GM19324 (cell line): ENCODE measurements around the gene KRT82.

Experiments used
- ATAC-seq: cut with Tn5 transposase; IDR thresholded peaks from one replicate; pipeline ENCODE4 v1.9.1; 2021; ENCODE audit warnings: mild to moderate bottlenecking, moderate library complexity; ENCODE audit not compliant: unreplicated experiment, low FRiP score

KRT82 gene

DNA sequence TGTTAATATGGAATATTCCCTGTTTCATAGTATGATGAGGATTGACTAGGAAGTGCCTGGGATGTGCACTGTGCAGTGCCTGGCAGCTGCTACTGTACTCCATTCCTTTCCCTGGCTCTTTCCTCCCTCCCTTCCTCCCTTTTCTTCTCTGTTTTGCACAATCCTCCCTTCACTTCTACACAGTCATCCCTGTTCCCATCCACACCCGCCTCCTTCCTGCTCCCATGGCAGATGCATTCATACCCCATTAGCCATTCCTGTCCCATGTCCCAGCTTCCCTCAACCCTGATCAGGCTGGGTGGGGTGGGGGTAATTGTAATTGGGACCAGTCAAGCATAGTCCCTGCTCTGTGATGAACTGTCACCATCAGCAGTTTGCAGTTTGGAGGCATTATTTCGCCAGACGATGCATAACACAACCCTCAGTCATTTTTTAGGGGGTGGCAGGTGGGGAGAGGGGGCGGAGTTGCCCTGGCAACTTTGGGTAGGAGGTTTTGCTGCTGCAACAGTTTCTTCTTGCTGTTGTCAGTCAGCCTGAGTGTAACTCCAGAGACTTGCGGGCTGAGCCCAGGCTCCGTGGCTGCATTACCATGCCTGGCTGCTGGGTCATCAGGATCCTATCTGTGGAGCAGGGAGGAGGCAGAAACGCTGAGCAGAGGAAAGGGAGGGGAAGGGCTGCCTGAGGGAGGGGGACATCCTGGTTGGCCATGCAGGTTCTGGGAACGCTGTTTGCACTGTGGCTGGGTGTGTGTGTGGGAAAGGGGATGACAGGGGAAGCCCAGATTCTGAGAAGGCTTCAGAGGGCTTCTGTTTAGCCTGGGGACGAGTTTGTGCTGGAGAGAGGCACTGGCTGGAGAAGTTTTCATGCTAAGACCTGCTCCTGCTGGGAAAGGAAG lies 16.6 kb downstream of the KRT82 start:
- ATAC-seq = no peak

DNA sequence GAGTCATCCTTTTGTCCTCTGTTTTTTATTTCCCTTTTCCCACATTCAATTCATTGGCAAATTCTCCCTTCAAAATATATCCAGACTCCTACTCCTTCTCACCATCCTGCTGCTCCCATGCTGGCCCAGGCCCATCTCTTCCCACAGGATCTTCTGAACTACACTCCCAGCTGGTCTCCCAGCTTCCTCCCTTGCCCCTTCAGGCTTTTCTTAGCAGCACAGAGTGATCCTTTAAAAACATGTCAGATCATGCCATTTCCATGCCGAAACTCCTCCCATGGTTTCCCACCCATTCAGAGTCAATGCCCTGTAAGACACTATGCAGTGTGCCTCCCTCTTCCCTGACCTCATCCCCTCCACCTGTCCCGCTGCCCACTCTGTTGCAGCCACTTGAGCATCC lies 18.3 kb downstream of the KRT82 start:
- ATAC-seq = no peak

- ATAC-seq = no peak
Measured at GRCh38 chr12:52385226-52385702, 20.9 kb downstream of the KRT82 start, which contains the start of gene KRT84. TSS of gene KRT84 (minus strand) at chr12:52385652. CDS start at chr12:52385585, 67 bp downstream.

GRCh38 chr12:52383331-52383730 lies 22.8 kb downstream of the KRT82 start:
- ATAC-seq = no peak

DNA sequence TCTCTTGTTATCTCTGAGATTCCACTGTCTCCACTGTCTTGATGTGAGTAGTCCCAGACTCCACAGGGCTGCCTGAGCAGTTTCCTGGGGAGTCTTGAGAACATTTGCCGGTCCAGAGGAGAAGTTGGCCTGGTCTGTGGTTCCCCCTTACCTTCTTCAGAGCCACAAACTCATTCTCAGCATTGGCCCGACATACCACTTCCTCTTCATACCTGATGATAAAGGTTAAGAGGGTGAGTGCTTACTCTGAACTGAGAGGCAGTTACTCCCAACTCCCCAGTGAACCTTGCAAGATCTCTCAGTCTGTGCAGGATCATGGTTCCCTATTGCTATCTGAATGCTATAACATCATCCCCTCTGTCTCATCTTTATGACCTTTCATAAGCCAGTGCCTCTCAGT lies 23.3 kb downstream of the KRT82 start:
- no peak for ATAC-seq

DNA sequence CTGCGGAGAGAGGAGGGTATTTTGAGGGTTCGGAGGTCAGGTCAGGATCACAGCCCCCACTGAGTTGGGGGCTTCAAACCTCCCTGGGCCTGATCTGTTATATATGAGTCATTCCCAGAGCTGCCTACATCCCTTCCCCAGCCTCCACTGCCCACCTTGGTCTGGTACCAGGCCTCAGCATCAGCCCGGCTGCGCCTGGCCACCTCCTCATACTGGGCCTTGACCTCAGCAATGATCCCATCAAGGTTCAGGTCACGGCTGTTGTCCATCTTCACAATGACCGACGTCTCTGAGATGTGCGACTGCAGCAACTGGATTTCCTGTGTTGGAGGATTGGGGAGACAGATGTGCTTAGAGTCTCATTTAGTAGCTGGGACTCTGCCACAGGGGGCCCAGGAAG lies 24.9 kb downstream of the KRT82 start:
- no peak for ATAC-seq

DNA sequence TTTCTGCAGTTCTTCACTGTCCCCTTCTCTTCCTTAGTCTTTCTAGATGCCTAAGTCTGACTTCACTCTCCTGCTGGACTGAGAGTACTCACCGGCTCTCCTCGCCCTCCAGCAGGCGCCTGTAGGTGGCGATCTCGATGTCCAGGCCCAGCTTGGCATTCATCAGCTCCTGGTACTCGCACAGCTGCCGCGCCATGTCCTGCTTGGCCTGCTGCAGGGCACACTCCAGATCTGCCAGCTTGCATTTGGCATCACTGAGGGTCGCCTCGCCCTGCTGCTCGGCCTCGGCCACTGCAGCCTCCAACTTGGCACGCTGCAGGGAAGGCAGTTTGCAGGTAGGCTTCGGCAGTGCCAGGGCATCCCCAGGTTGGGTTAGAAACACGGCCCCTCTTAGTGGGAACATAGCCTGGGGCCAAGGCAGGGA lies 25.9 kb downstream of the KRT82 start:
- ATAC-seq = no peak

DNA sequence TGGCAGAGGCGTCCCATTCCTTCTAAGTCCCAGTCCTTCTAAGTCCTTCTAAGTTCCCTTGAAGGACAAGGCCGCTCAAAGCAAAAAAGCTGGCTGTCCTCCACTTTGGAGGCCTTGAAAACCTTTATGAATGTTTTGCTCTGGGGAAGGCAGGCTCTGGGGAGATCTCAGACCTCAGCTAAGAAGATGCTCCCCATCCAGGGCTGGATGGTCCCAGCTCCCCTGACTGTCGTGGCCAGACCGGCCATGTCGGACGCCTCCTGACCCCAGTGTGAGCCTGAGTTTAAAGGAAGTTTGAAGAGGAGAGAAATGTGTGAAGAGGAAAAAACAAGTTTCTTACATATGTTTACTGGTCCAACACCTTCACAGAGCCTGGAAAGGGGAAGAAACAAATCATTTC lies 26.6 kb downstream of the KRT82 start:
- no peak for ATAC-seq

GRCh38 chr12:52378091-52378490 lies 28.0 kb downstream of the KRT82 start:
- no peak for ATAC-seq

DNA sequence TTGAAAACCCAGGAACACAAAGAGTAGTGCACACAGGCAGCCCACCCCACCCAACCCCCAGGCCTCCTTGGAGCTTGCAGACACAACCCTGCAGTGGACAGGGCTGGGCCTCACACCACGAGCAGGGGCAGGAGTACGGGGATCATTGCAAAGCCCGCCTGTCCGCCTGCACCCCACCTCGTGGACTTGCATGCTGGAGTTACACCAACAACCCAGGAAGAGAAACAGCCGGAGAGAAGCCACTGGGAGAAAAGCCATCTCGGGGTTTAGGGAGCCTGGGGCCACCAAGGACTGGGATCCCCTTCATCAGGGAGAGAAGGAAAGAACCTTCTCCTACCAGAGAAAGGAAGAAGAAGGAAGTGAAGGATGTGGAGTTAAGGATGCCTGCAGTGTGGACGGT lies 28.9 kb downstream of the KRT82 start:
- no peak for ATAC-seq

DNA sequence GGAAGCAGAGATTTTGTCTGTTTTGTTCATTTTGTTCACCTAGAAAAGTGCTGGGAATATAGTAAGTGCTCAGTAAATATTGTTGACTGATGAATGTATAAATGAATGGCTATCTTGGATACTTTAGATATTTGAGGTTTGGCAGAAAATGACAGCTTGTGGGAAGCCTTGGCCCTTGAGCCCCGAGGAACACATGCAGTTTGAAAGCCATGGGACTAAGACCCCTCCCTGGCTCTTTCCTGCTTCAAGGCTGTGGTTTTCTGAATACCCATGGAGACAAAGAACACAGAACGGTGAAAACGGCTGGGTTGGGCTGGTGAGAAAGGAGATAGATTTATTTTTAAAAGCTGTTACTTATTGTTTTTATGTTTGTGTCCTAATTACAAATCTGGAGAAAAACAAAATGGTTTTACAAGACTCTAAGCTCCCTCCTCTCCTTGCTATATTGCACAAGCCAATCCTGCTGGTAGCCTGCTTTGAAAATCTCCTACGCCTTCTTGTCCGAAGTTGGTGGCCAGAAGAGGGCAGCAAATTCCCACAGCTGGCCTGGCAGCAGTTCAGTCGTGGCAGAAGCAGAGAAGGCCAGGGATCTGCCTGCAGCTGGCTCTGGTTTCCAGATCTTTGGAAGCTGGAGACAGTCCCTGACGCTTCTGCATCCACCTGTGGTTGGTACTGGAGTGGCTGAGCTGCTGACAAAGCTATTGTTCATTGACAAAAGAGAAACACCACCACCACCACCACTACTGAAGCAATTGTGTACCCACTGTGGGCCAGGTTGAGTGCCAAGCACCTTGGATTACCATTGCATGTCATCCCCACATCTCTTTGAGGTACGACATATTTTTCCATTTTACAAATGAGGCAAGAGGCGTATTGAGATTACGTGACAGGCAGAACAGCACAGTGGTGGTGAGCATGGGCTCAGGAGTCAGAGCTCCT lies 33.6 kb downstream of the KRT82 start:
- ATAC-seq = no peak

- no peak for ATAC-seq
Measured at GRCh38 chr12:52371716-52372115, 34.4 kb downstream of the KRT82 start.

DNA sequence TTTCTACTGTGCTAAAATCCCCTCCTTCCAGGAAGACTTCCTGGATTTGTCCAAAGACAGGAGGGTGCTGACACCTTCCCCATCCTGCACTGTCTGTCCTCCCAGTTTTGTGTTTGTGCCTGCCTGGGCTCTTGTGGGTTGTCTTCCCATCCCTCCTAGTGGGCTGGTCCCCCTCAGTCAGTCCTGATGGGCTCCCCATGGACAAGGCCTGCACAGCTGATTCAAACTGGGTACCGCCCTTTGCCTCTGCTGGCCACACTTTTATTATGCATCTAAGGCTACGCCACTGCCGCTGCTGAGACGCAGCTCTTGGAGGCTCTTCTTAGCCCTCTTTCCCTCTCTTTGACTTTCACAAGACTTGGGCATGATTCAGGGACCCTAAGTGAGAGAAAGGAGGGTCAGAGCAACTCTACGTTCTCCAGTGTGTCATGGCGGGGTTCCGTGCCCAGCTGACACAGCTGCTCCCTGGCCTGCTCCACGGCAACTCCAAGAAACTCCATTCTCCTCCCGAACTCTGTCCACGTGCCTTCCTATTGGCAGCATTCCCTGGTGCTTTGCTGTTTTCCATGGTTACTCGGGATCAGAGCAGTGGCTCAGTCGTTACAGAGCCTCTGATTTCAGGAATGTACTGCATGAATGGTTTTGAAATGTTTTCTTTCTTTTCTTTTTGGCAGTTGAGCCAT lies 35.1 kb downstream of the KRT82 start:
- no peak for ATAC-seq

GRCh38 chr12:52369809-52370208 lies 36.3 kb downstream of the KRT82 start:
- no peak for ATAC-seq

DNA sequence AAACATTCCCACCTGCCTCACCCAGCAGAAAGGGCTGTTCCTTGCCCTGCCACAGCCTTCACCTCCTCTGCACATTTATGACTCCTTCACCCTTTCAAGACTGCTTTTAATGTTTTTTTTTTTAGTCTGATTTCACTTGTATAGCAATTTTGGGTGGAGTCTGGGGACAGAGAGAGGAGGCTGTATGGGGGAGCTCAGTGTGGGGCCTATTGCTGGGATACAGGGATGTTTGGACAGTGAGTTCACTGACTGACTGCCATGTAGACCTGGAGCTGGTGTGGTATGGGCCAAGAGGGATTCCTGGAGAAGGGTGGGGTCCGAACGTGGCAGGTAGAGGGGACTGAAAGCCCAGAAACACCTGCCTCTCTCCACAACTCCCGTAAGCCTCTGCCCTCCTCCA lies 36.9 kb downstream of the KRT82 start:
- no peak for ATAC-seq

DNA sequence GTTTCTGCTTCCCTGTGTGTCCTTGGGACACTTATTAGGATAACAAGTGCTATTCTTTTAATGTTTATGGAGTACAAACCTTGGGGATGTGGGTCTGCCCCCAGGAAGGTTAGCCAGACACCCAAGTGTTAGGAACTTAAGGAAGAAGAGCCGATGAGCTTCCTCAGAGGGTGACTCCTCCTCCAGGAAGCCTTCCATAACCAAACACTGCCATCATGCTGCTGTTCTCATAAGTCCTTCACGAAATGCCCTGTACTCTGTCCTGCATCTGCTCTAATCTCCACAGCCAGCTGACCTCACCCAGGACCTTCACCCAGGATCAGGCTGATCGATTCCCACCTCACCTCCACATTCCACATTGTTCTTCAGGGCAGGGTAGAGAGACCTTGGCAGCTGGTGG lies 37.6 kb downstream of the KRT82 start:
- ATAC-seq = no peak

GRCh38 chr12:52367876-52368275 lies 38.3 kb downstream of the KRT82 start:
- no peak for ATAC-seq

DNA sequence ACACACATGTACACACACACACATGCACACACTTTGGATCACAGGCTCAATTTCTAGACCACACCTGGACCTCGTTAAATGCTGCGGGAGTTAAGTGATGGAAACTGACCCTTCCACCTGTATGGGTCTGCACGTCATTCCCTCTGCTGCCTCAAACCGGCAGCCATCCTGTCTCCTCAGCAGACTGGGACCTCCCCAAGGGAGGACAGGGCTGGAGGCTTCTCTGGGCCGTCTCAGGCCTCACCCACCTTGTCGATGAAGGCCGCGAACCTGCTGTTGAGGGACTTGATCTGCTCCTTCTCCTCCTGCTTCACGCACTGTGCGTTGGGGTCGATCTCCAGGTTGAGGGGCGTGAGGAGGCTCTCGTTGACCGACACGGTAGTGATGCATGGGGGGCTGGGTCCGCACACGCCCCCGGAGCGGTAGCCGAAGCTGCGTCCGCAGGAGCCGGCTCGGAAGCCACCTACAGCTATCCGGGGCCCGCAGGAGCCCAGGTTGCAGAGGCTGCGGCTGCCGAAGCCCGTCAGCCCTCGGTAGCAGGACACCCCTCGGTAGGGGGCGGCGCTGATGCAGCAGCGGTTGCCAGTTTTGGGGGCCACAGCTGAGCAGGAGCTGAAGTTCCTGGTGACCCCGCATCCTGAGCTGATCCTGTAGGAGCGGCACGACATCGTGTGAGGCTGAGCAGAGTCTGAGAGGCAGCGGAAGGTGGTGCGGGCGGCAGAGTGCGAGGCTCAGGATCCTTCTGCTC lies 39.2 kb downstream of the KRT82 start, which contains the start of gene KRT85:
Gene KRT85, minus strand, starts transcription at position 744 of the 748 bp plus-strand sequence. Its CDS starts 76 bp downstream, at position 668.
- ATAC-seq = no peak

GRCh38 chr12:52364901-52365489 lies 41.1 kb downstream of the KRT82 start:
- ATAC-seq = no peak
